Testis (tissue), 3 donors: Measurements from ENCODE around the gene LRRC4C. TPM values are rescaled to one million over a fixed set of nuclear protein-coding genes. Genes with fewer than 3 reads are reported as not detected.

Source experiments
- DNase-seq: peaks from one replicate; pipeline ENCODE4 v3.0.0-alpha.2; 2019
- H3K27ac ChIP-seq, 2 donors: fragments of 200-600 bp; sonication (generic); one replicate each; pipeline ENCODE4 v1.5.1; 2019
- H3K27me3 ChIP-seq: fragments of 200-600 bp; sonication (generic); one replicate; pipeline ENCODE4 v1.5.1; 2019
- H3K36me3 ChIP-seq: fragments of 200-600 bp; sonication (generic); one replicate; pipeline ENCODE4 v1.5.1; 2017; ENCODE audit warnings: low read depth; ENCODE audit errors: missing control alignments
- H3K4me1 ChIP-seq: fragments of 200-600 bp; sonication (generic); one replicate; pipeline ENCODE4 v1.5.1; 2019
- H3K4me3 ChIP-seq, 2 donors: fragments of 200-600 bp; sonication (generic); one replicate each; pipeline ENCODE4 v1.5.1; 2017 to 2019
- H3K9me3 ChIP-seq: fragments of 200-600 bp; sonication (generic); one replicate; pipeline ENCODE4 v1.5.1; 2017
- POLR2A ChIP-seq: fragments of 450-650 bp; IDR thresholded peaks from one replicate; pipeline ENCODE4 v1.6.1; 2017; ENCODE audit warnings: antibody characterized with exemption, mild to moderate bottlenecking, moderate library complexity
- WGBS, 2 donors: methylation state at CpG; one replicate each; pipeline ENCODE4 v1.1.5; 2018; 5-methylcytosine and 5-hydroxymethylcytosine counted together
- intact Hi-C: fragments of 100-400 bp; cut with DNase I; formaldehyde crosslinking; loops from one replicate; pipeline ENCODE4 v1.15.1; 2023; ENCODE audit warnings: low total_unique reads
- polyA plus RNA-seq: library from polyadenylated mRNA; stranded (reverse); fragments of 350-450 nt; fragmentation: Illumina TruSeq; extraction: RNeasy Lipid Tissue Mini Kit (QIAGEN cat#74804); gene quantifications from one replicate; pipeline ENCODE4 v1.2.3, GENCODE V29; 2014; ENCODE audit warnings: low read depth, low replicate concordance; ENCODE audit not compliant: insufficient read depth
- total RNA-seq, 2 donors: library from RNA; depleted of rRNA; stranded (reverse); fragments of >200 nt; gene quantifications; one replicate each; pipeline ENCODE4 v1.2.3, GENCODE V29; 2016
- TF ChIP-seq, protein P1 (sequence below), 3 experiments: fragments of 450-650 bp in 2 of 3; fragments of 200-600 bp in 1 of 3; sonication (generic) in 1 of 3; IDR thresholded peaks; one replicate each; pipeline ENCODE4 v1.5.1; 2016 to 2019; ENCODE audit warnings: antibody characterized with exemption in 3 of 3, mild to moderate bottlenecking in 2 of 3, moderate library complexity in 1 of 3

The LRRC4C gene
- total and polyA plus RNA-seq, 3 donors from 2014 or later = 0.16 to 0.56 (median 0.45) TPM

- Histone ChIP-seq H3K27ac (no peak overlapping the region), H3K27me3 (no peaks in the 10 kb centered on the region), H3K4me3 (no peak overlapping the region), H3K9me3 (no peaks in the 10 kb centered on the region), H3K4me1 (no peaks in the 10 kb centered on the region), H3K36me3 (no peaks in the 10 kb centered on the region)
- DNase-seq = no peak
- intact Hi-C loops = no loop called here
- TF ChIP-seq, protein P1, sequence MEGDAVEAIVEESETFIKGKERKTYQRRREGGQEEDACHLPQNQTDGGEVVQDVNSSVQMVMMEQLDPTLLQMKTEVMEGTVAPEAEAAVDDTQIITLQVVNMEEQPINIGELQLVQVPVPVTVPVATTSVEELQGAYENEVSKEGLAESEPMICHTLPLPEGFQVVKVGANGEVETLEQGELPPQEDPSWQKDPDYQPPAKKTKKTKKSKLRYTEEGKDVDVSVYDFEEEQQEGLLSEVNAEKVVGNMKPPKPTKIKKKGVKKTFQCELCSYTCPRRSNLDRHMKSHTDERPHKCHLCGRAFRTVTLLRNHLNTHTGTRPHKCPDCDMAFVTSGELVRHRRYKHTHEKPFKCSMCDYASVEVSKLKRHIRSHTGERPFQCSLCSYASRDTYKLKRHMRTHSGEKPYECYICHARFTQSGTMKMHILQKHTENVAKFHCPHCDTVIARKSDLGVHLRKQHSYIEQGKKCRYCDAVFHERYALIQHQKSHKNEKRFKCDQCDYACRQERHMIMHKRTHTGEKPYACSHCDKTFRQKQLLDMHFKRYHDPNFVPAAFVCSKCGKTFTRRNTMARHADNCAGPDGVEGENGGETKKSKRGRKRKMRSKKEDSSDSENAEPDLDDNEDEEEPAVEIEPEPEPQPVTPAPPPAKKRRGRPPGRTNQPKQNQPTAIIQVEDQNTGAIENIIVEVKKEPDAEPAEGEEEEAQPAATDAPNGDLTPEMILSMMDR (IDR thresholded peaks at IDR 0.05) = no peak
- no peak for TF ChIP-seq POLR2A
- 78 to 89% methylated on average over 2 of the region's 2 CpGs for WGBS, 2 donors
Measured at GRCh38 chr11:40816976-40817375, 642.5 kb downstream of the LRRC4C start.

DNA sequence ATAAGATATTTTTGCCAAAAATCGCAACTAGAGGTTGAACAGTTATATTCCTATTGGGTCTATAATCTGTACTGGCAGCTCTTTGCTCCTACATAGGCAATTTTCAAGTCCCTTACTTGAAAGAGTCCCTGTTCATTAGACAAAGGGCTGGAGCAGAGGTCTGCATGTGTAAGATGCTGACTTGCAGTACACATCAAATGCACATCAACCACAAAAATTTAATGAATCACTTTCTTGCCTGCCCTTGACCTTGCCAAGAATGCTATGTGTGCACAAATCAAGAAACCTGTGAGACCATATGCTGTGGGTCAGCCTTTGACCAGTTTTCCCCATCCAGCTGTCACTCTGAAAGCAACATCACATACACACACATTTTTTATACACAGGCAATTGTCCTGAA, 661.5 kb downstream of the LRRC4C start:
- WGBS, 2 donors = 55 to 70% methylated on average over 1 of the region's 1 CpG
- no peaks in the 10 kb centered on the region for H3K9me3 ChIP-seq
- no peak overlapping the region for H3K4me3 ChIP-seq
- intact Hi-C loops = no loop called here
- TF ChIP-seq POLR2A = no peak
- TF ChIP-seq, protein P1 (IDR thresholded peaks at IDR 0.05) = no peak
- H3K4me1 ChIP-seq = no peaks in the 10 kb centered on the region
- H3K27me3 ChIP-seq = no peaks in the 10 kb centered on the region
- no peaks in the 10 kb centered on the region for H3K36me3 ChIP-seq
- no peak overlapping the region for H3K27ac ChIP-seq
- DNase-seq = no peak

GRCh38 chr11:40787224-40787623, 672.2 kb downstream of the LRRC4C start:
- intact Hi-C loops = no loop called here
- Histone ChIP-seq H3K4me1 (no peaks in the 10 kb centered on the region), H3K36me3 (no peaks in the 10 kb centered on the region), H3K27ac (no peak overlapping the region), H3K27me3 (no peaks in the 10 kb centered on the region), H3K9me3 (no peaks in the 10 kb centered on the region), H3K4me3 (no peak overlapping the region)
- no peak for DNase-seq
- 53 to 57% methylated on average over 5 of the region's 5 CpGs for WGBS, 2 donors
- TF ChIP-seq POLR2A = no peak
- TF ChIP-seq, protein P1 (IDR thresholded peaks at IDR 0.05) = no peak

- TF ChIP-seq, protein P1 (IDR thresholded peaks at IDR 0.05) = no peak
- no peaks in the 10 kb centered on the region for H3K36me3 ChIP-seq
- intact Hi-C loops = no loop called here
- no peaks in the 10 kb centered on the region for H3K27me3 ChIP-seq
- H3K4me3 ChIP-seq = no peak overlapping the region
- DNase-seq = no peak
- no peaks in the 10 kb centered on the region for H3K9me3 ChIP-seq
- H3K4me1 ChIP-seq = no peaks in the 10 kb centered on the region
- no peak overlapping the region for H3K27ac ChIP-seq
Measured at GRCh38 chr11:40763046-40763445, 696.4 kb downstream of the LRRC4C start.

DNA sequence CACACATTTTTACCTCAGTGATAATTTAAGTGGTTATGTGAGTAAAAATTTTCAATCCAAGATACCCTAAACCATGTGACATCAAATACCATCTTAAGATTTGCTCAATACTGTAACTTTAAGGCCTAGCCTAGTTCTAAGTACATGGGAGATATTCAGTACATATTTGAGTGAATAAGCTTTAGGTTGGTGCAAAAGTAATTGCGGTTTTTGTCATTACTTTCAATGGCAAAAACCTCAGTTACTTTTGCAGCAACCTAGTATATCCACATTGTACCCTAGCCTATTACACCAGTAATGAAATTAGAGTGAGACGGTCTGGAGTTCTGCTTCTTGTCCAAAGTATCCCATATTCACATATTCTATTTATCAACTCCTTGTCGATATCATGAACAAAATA, 700.1 kb downstream of the LRRC4C start:
- no peak for TF ChIP-seq POLR2A
- DNase-seq = no peak
- Histone ChIP-seq H3K27me3 (no peaks in the 10 kb centered on the region), H3K4me1 (no peaks in the 10 kb centered on the region), H3K27ac (no peak overlapping the region), H3K9me3 (no peaks in the 10 kb centered on the region), H3K4me3 (no peak overlapping the region), H3K36me3 (no peaks in the 10 kb centered on the region)
- intact Hi-C loops = no loop called here
- 87 to 88% methylated on average over 3 of the region's 3 CpGs for WGBS, 2 donors
